ENCODE data around the gene BAX.

- TF ChIP-seq, protein P1, sequence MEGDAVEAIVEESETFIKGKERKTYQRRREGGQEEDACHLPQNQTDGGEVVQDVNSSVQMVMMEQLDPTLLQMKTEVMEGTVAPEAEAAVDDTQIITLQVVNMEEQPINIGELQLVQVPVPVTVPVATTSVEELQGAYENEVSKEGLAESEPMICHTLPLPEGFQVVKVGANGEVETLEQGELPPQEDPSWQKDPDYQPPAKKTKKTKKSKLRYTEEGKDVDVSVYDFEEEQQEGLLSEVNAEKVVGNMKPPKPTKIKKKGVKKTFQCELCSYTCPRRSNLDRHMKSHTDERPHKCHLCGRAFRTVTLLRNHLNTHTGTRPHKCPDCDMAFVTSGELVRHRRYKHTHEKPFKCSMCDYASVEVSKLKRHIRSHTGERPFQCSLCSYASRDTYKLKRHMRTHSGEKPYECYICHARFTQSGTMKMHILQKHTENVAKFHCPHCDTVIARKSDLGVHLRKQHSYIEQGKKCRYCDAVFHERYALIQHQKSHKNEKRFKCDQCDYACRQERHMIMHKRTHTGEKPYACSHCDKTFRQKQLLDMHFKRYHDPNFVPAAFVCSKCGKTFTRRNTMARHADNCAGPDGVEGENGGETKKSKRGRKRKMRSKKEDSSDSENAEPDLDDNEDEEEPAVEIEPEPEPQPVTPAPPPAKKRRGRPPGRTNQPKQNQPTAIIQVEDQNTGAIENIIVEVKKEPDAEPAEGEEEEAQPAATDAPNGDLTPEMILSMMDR (IDR thresholded peaks at IDR 0.05): no peak
- TF ChIP-seq POLR2A (IDR thresholded peaks at IDR 0.05): peak in 2 of 4 donors; percentile 13 to 26
Measured at GRCh38 chr19:48967346-48968178, 12.9 kb downstream of the BAX start.

Measured in esophagus squamous epithelium (tissue), 4 donors.